Measurements from ENCODE around the gene WDR44.
A peak's percentile ranks its signal among the peaks of the same experiment; 100 is the strongest.

WDR44 gene

GRCh38 chrX:118396113-118396512 lies 50.2 kb downstream of the WDR44 start:
- no peak overlapping the region for H2BK120ac ChIP-seq (ENCODE audit: insufficient read depth, low read length, poor library complexity)
- no peak overlapping the region for H3K14ac ChIP-seq (ENCODE audit: low read length)
- H2AFZ ChIP-seq (ENCODE audit: insufficient read depth, low read length, poor library complexity): no peak overlapping the region
- H3K4me3 ChIP-seq (ENCODE audit: low read depth, low read length): no peak overlapping the region
- H3K4ac ChIP-seq (ENCODE audit: low read depth, low read length): no peak overlapping the region
- no peak overlapping the region for H3K9ac ChIP-seq (ENCODE audit: low read length)
- H3K27ac ChIP-seq (ENCODE audit: low read depth, low read length): no peak overlapping the region
- no peak overlapping the region for H4K8ac ChIP-seq (ENCODE audit: low read depth, low read length)
- H3K23ac ChIP-seq (ENCODE audit: low read length): no peak overlapping the region
- no peaks in the 10 kb centered on the region for H3K9me3 ChIP-seq (ENCODE audit: insufficient read depth, low read depth, low read length)
- H3K18ac ChIP-seq (ENCODE audit: low read length): no peak overlapping the region
- no peak overlapping the region for H2AK5ac ChIP-seq (ENCODE audit: low read length)
- H2BK12ac ChIP-seq (ENCODE audit: low read length): no peak overlapping the region
- H2BK5ac ChIP-seq (ENCODE audit: low read depth, low read length, poor library complexity): no peak overlapping the region
- H3K4me2 ChIP-seq (ENCODE audit: low read length): no peak overlapping the region
- no peaks in the 10 kb centered on the region for H3K27me3 ChIP-seq (ENCODE audit: insufficient read depth, low read length)
- no peak for DNase-seq
- no CpG with 5 or more reads among the region's 1 CpG for WGBS (ENCODE audit: extremely low coverage, insufficient coverage, insufficient read length)
- no peak overlapping the region for H4K12ac ChIP-seq (ENCODE audit: low read depth, low read length)
- H4K91ac ChIP-seq (ENCODE audit: low read depth, low read length): no peak overlapping the region
- H3K79me1 ChIP-seq (ENCODE audit: low read length): no peaks in the 10 kb centered on the region
- H3K79me2 ChIP-seq (ENCODE audit: control insufficient read depth, insufficient read depth, low read length, poor library complexity): no peaks in the 10 kb centered on the region
- H3K4me1 ChIP-seq (ENCODE audit: control insufficient read depth in 1 of 2, insufficient read depth in 2 of 2, low read length in 2 of 2): no peaks in the 10 kb centered on the region
- peaks cover 2 to 5% of the 10 kb centered on the region in 2 experiments for H3K36me3 ChIP-seq (ENCODE audit: control insufficient read depth in 1 of 2, insufficient read depth in 2 of 2, low read length in 2 of 2)

- H3K23ac ChIP-seq (ENCODE audit: low read length): no peak overlapping the region
- no peak overlapping the region for H3K4me3 ChIP-seq (ENCODE audit: low read depth, low read length)
- no peaks in the 10 kb centered on the region for H3K79me1 ChIP-seq (ENCODE audit: low read length)
- WGBS (ENCODE audit: extremely low coverage, insufficient coverage, insufficient read length): no CpG with 5 or more reads among the region's 6 CpGs
- H3K4me1 ChIP-seq (ENCODE audit: control insufficient read depth in 1 of 2, insufficient read depth in 2 of 2, low read length in 2 of 2): peaks cover 6 to 9% of the 10 kb centered on the region in 2 experiments
- no peak overlapping the region for H3K4ac ChIP-seq (ENCODE audit: low read depth, low read length)
- peak overlapping the region; percentile 28 for H4K12ac ChIP-seq (ENCODE audit: low read depth, low read length)
- no peak overlapping the region for H3K18ac ChIP-seq (ENCODE audit: low read length)
- H3K27me3 ChIP-seq (ENCODE audit: insufficient read depth, low read length): no peaks in the 10 kb centered on the region
- no peak for DNase-seq
- H3K9ac ChIP-seq (ENCODE audit: low read length): no peak overlapping the region
- H2BK12ac ChIP-seq (ENCODE audit: low read length): no peak overlapping the region
- no peaks in the 10 kb centered on the region for H3K9me3 ChIP-seq (ENCODE audit: insufficient read depth, low read depth, low read length)
- peak overlapping the region; percentile 15 for H2BK5ac ChIP-seq (ENCODE audit: low read depth, low read length, poor library complexity)
- H4K8ac ChIP-seq (ENCODE audit: low read depth, low read length): no peak overlapping the region
- H2AFZ ChIP-seq (ENCODE audit: insufficient read depth, low read length, poor library complexity): no peak overlapping the region
- H4K91ac ChIP-seq (ENCODE audit: low read depth, low read length): peak overlapping the region; percentile 5
- no peak overlapping the region for H3K14ac ChIP-seq (ENCODE audit: low read length)
- no peaks in the 10 kb centered on the region for H3K36me3 ChIP-seq (ENCODE audit: control insufficient read depth in 1 of 2, insufficient read depth in 2 of 2, low read length in 2 of 2)
- no peak overlapping the region for H2AK5ac ChIP-seq (ENCODE audit: low read length)
- H3K4me2 ChIP-seq (ENCODE audit: low read length): no peak overlapping the region
- H3K27ac ChIP-seq (ENCODE audit: low read depth, low read length): no peak overlapping the region
- H3K79me2 ChIP-seq (ENCODE audit: control insufficient read depth, insufficient read depth, low read length, poor library complexity): no peaks in the 10 kb centered on the region
- no peak overlapping the region for H2BK120ac ChIP-seq (ENCODE audit: insufficient read depth, low read length, poor library complexity)
Measured at GRCh38 chrX:118418811-118419251, 72.9 kb downstream of the WDR44 start.

- Histone ChIP-seq H3K23ac (ENCODE audit: low read length) (no peak overlapping the region), H2BK12ac (ENCODE audit: low read length) (no peak overlapping the region), H3K4me1 (ENCODE audit: control insufficient read depth in 1 of 2, insufficient read depth in 2 of 2, low read length in 2 of 2) (peaks cover 6 to 9% of the 10 kb centered on the region in 2 experiments), H3K9ac (ENCODE audit: low read length) (no peak overlapping the region), H2AFZ (ENCODE audit: insufficient read depth, low read length, poor library complexity) (no peak overlapping the region), H3K9me3 (ENCODE audit: insufficient read depth, low read depth, low read length) (no peaks in the 10 kb centered on the region), H3K36me3 (ENCODE audit: control insufficient read depth in 1 of 2, insufficient read depth in 2 of 2, low read length in 2 of 2) (no peaks in the 10 kb centered on the region), H3K14ac (ENCODE audit: low read length) (no peak overlapping the region), H3K27ac (ENCODE audit: low read depth, low read length) (no peak overlapping the region), H4K8ac (ENCODE audit: low read depth, low read length) (no peak overlapping the region), H2AK5ac (ENCODE audit: low read length) (no peak overlapping the region), H3K4me3 (ENCODE audit: low read depth, low read length) (no peak overlapping the region), H2BK5ac (ENCODE audit: low read depth, low read length, poor library complexity) (no peak overlapping the region), H4K91ac (ENCODE audit: low read depth, low read length) (no peak overlapping the region), H4K12ac (ENCODE audit: low read depth, low read length) (no peak overlapping the region), H3K4me2 (ENCODE audit: low read length) (no peak overlapping the region), H3K4ac (ENCODE audit: low read depth, low read length) (no peak overlapping the region), H3K79me1 (ENCODE audit: low read length) (no peaks in the 10 kb centered on the region), H3K18ac (ENCODE audit: low read length) (no peak overlapping the region), H2BK120ac (ENCODE audit: insufficient read depth, low read length, poor library complexity) (no peak overlapping the region), H3K27me3 (ENCODE audit: insufficient read depth, low read length) (no peaks in the 10 kb centered on the region), H3K79me2 (ENCODE audit: control insufficient read depth, insufficient read depth, low read length, poor library complexity) (no peaks in the 10 kb centered on the region)
- DNase-seq: peak in 1 of 2 donors; percentile 34
- WGBS (ENCODE audit: extremely low coverage, insufficient coverage, insufficient read length): no CpG with 5 or more reads among the region's 5 CpGs
Measured at GRCh38 chrX:118420462-118420861, 74.6 kb downstream of the WDR44 start.

- DNase-seq: no peak
- H3K4me3 ChIP-seq (ENCODE audit: low read depth, low read length): no peak overlapping the region
Measured at GRCh38 chrX:118423558-118423957, 77.7 kb downstream of the WDR44 start.

More at GRCh38 chrX:118423558-118423957, 77.7 kb downstream of the WDR44 start:
- no peak overlapping the region for H2BK12ac ChIP-seq (ENCODE audit: low read length)
- H3K9me3 ChIP-seq (ENCODE audit: insufficient read depth, low read depth, low read length): no peaks in the 10 kb centered on the region
- no peak overlapping the region for H4K91ac ChIP-seq (ENCODE audit: low read depth, low read length)
- H3K9ac ChIP-seq (ENCODE audit: low read length): no peak overlapping the region
- no peak overlapping the region for H3K23ac ChIP-seq (ENCODE audit: low read length)
- no peak overlapping the region for H4K12ac ChIP-seq (ENCODE audit: low read depth, low read length)
- H3K27me3 ChIP-seq (ENCODE audit: insufficient read depth, low read length): no peaks in the 10 kb centered on the region
- no peak overlapping the region for H4K8ac ChIP-seq (ENCODE audit: low read depth, low read length)
- no peak overlapping the region for H3K18ac ChIP-seq (ENCODE audit: low read length)
- H2BK5ac ChIP-seq (ENCODE audit: low read depth, low read length, poor library complexity): no peak overlapping the region
- H3K4ac ChIP-seq (ENCODE audit: low read depth, low read length): no peak overlapping the region
- H3K36me3 ChIP-seq (ENCODE audit: control insufficient read depth in 1 of 2, insufficient read depth in 2 of 2, low read length in 2 of 2): no peaks in the 10 kb centered on the region
- no peaks in the 10 kb centered on the region for H3K79me1 ChIP-seq (ENCODE audit: low read length)
- H3K27ac ChIP-seq (ENCODE audit: low read depth, low read length): no peak overlapping the region
- H3K14ac ChIP-seq (ENCODE audit: low read length): no peak overlapping the region
- peaks cover 6% of the 10 kb centered on the region in 2 experiments for H3K4me1 ChIP-seq (ENCODE audit: control insufficient read depth in 1 of 2, insufficient read depth in 2 of 2, low read length in 2 of 2)
- no peaks in the 10 kb centered on the region for H3K79me2 ChIP-seq (ENCODE audit: control insufficient read depth, insufficient read depth, low read length, poor library complexity)
- no peak overlapping the region for H2AK5ac ChIP-seq (ENCODE audit: low read length)
- H3K4me2 ChIP-seq (ENCODE audit: low read length): no peak overlapping the region
- H2BK120ac ChIP-seq (ENCODE audit: insufficient read depth, low read length, poor library complexity): no peak overlapping the region
- WGBS (ENCODE audit: extremely low coverage, insufficient coverage, insufficient read length): no CpG with 5 or more reads among the region's 4 CpGs
- no peak overlapping the region for H2AFZ ChIP-seq (ENCODE audit: insufficient read depth, low read length, poor library complexity)
